Middle frontal gyrus (tissue), 1 donor: ENCODE measurements around the gene FKBP2.
"Not testable (repeated sequence)": the region's sequence is repeated elsewhere in the genome, so short reads cannot be mapped to it uniquely, and the experiment has no call there.

ENCODE experiments used
- DNase-seq: peaks from one replicate; pipeline ENCODE4 v3.0.0-alpha.2; 2015; ENCODE audit warnings: low spot score; ENCODE audit errors: extremely low spot score

The FKBP2 gene

GRCh38 chr11:64233913-64234586 lies 6.8 kb upstream of the FKBP2 start, which contains the start of gene VEGFB:
Gene VEGFB, plus strand, starts transcription at chr11:64234584. Its CDS starts 250 bp downstream, at chr11:64234834.
- DNase-seq, result no peak

DNA sequence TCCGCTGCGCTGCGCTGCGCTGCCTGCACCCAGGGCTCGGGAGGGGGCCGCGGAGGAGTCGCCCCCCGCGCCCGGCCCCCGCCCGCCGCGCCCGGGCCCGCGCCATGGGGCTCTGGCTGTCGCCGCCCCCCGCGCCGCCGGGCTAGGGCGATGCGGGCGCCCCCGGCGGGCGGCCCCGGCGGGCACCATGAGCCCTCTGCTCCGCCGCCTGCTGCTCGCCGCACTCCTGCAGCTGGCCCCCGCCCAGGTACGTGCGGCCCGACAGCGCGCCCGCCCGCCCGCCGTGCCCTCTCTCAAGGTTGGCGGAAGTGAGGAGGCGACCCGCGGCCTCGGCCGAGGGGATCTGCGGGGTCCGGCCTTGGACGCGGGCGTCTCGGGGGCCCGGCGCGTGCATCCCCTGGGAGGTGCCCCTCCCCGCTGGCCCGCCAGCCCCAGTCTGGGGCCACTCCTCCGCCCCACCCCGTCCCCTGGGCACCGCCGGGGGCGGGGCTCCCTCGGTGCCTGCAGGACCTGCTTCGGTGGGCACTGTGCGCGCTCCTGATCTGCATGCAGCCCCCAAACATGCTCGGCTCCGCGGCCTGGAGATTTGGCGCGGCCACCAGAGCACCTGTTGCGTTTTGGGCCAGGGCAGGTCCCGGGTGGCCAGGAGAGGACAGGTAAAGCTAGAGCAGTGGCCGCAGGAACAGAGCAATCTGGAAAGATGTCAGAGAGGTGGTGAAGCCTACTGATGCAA lies 6.1 kb upstream of the FKBP2 start:
- DNase-seq, result no peak

DNA sequence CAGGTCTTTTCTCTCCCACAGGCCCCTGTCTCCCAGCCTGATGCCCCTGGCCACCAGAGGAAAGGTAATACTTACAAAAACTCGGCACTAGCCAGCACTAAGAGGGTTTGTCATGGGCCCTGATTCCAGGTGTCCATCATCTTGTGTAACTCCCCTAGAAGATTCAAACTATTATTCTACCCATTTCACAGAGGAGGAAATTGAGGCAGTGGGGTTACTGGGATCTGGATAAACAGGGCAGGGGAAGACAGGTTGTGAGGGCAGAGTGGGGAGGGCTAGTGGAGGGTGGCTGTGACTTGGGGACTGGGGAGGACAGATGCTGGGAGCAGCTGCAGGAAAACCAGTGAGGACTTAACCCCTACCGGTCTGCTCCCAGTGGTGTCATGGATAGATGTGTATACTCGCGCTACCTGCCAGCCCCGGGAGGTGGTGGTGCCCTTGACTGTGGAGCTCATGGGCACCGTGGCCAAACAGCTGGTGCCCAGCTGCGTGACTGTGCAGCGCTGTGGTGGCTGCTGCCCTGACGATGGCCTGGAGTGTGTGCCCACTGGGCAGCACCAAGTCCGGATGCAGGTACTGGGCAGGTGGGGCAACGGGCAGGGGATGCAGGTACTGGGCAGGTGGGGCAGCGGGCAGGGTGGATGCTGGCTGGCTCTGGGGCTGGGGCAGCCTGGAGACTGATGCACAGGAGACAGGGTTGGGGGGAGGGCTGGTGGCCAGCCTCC lies 5.3 kb upstream of the FKBP2 start:
- DNase-seq, result no peak

DNA sequence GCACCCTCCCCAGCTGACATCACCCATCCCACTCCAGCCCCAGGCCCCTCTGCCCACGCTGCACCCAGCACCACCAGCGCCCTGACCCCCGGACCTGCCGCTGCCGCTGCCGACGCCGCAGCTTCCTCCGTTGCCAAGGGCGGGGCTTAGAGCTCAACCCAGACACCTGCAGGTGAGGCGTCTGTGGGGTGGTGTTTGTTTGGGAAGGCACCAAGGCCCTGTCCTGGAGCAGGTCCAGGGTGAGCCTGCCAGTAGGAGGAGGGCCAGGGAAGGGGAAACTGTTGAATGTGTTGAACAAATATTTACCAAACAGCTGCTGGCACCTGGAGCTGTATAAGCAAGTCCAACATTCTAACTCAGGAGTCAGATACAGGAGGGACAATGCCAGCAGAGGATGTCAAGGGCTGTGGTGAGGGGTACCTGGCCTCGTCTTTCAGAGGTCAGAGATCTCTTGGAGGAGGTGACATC lies 3.4 kb upstream of the FKBP2 start:
- DNase-seq, result no peak

DNA sequence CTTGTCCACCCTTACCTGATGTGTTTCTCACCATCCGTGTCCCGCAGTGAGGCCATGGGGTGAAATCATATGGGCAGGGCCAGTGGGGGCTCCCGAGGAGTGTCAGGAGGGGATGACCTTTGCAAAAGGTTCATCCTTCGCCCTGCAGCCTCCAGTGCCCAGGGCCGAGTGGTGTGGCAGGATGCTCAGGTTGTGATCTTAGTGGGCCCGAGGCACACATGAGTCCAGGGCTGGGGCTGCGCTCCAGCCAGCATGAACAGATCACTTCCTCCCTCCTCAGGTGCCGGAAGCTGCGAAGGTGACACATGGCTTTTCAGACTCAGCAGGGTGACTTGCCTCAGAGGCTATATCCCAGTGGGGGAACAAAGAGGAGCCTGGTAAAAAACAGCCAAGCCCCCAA lies 2.8 kb upstream of the FKBP2 start:
- no peak for DNase-seq

- no peak for DNase-seq
These were observed 1.9 kb upstream of the FKBP2 start for GRCh38 chr11:64238999-64239398.

GRCh38 chr11:64239662-64240434 lies 1.0 kb upstream of the FKBP2 start:
- DNase-seq, result no peak

- peak; percentile 97 for DNase-seq
These were observed 271 bp downstream of the FKBP2 start for GRCh38 chr11:64241241-64241490.

GRCh38 chr11:64241491-64242374 lies 838 bp downstream of the FKBP2 start:
- no peak for DNase-seq

DNA sequence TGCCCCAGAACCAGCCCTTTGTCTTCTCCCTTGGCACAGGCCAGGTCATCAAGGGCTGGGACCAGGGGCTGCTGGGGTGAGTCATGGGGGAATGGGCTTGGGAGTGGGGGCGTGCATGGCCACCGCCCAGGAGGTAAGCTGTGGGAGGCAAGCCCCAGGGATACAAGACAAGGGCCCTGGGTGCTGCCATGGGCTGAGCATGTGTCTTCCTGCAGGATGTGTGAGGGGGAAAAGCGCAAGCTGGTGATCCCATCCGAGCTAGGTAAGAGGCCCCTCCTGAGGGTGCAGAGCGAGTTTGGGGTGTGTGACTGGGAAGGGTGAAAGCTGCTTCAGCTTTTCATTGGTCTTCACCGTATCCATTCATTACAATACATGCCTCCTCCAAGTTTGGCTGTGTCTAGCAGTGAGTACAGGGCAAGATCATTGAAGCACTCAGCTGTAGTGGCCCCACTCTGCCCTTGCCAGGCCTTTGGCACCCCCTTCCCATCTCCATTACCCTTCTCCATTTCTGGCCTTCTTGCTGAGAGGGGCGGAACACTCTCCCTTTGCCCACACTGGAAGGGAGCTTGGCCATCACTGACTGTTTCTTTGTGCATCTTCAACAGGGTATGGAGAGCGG lies 2.5 kb downstream of the FKBP2 start:
- no peak for DNase-seq

GRCh38 chr11:64244107-64244506 lies 3.2 kb downstream of the FKBP2 start:
- no peak for DNase-seq

DNA sequence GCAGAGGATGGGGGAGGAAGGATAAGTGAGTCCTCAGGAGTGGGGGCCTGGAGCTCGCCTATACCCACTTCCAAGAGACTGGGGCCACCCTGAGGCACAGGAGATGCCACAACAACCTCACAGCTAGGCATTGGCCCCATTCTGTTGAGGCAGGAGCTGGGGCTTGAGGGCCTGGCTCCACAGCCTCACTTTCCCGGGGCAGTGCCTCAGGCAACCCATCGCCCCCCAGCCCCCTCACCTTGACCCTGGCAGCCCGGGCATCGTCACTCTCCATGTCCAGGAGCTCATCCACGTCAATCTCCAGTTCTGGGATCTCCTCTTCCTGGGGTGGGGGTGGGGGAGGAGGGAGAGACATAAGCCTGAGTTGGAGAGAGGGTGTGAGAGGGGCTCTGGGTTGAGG lies 4.1 kb downstream of the FKBP2 start:
- no peak for DNase-seq

DNA sequence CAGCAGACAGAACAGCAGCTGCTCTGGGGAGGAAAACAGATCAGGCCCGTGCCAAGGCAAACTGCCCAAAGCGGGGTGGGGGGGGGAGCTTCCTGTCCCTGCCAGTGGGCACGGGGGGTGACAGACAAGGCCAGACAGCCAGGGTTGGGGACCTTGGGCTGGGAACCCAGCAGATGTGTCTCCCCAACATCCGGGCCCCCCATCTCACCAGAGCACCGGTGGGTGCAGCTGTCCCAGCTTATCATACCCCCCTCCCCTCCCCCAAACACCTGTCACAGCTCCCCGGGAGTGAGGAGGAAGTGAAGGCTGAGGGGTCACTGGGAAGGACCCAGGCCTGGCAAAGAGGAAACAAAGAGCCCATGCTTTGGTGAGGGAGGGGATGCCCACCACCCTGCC lies 4.5 kb downstream of the FKBP2 start:
- no peak for DNase-seq

- DNase-seq, result no peak
These were observed 5.1 kb downstream of the FKBP2 start for GRCh38 chr11:64245797-64246620.

GRCh38 chr11:64246621-64246870 lies 5.7 kb downstream of the FKBP2 start:
- not testable (repeated sequence) for DNase-seq

DNA sequence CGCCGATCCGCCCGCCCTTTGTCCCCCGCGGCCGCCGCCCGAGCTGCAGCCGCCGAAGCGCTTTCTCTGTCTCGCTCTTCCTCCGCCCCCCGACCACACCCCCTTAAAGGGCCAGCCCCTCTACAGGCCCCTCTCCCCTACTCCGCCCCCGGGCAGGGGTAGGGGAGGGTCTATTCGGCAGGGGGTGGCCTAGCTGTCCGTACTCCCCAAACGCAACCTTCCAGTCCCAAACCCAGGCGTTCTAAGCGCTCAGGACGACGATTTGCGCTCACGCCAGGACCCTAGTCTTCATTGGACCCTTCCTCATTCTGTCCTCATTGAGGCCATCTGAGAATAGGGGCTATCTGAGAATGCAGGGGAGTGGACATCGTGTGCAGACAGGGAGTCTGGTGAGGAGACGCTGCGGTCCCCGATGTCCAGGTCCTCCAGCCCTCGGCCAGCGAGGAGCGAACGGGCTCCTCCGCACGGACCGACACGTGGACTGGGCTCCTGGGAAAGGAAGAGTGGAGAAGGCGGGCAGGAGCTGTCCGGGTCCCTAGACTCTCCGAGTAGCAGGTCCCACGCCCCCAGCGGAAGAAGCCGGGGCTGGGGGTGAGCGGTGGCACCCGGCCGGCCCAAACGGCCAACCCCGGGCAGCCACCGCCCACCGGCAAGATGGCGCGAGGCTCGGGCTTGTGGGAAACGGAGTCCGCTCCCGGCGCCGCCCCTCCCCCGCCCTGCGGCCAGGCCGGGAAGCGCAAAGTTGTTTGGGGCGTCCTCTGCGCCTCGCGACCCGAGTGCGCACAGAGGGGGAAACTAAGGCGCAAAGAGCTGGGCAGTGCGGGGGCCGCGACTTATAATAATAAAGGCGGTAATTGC lies 6.2 kb downstream of the FKBP2 start, which contains the start of gene PPP1R14B:
Gene PPP1R14B (minus strand): TSS at position 73 of the 858 bp plus-strand sequence. CDS start 270 bp downstream, outside the sequence.
- DNase-seq, result peak; percentile 76

GRCh38 chr11:64247729-64248531 lies 7.0 kb downstream of the FKBP2 start:
- no peak for DNase-seq

DNA sequence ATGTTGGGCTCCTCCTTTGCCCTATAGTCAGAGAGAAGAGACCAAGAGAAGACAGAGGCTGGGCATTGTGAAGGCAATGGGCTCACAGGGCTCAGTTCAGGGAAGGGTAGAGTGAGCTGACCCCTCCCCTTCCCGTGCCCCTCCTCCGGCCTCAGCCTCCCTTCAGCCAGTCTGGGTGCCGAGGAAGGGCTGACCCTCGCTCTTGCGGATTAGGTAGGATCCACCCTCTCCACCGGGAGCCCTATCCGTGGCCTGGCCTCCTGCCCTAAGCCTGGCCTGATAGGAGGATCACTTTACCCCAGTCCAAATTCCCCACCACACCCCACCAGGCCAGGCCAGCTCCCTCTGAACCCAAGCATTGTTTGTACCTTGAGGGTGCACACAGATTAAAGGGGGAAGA lies 7.7 kb downstream of the FKBP2 start:
- no peak for DNase-seq
